ENCODE results near the gene THYN1.
A peak's percentile ranks its signal among the peaks of the same experiment; 100 is the strongest.

The THYN1 gene

GRCh38 chr11:134272381-134273316 is 19.5 kb upstream of the THYN1 start:
- DNase-seq (ENCODE audit: extremely low read depth, low read depth), result no peak
- TF ChIP-seq CTCF (IDR thresholded peaks at IDR 0.05; ENCODE audit: low read depth, low read length), result no peak

- TF ChIP-seq CTCF (IDR thresholded peaks at IDR 0.05; ENCODE audit: low read depth, low read length), result no peak
These were observed 18.8 kb upstream of the THYN1 start for GRCh38 chr11:134271978-134272377.

GRCh38 chr11:134270250-134270714 is 17.1 kb upstream of the THYN1 start:
- DNase-seq (ENCODE audit: extremely low read depth, low read depth), result no peak
- TF ChIP-seq CTCF (IDR thresholded peaks at IDR 0.05; ENCODE audit: low read depth, low read length), result no peak; the same call in 1 of the 2 replicates

More at GRCh38 chr11:134271978-134272377, 18.8 kb upstream of the THYN1 start:
- DNase-seq (ENCODE audit: extremely low read depth, low read depth), result no peak

- DNase-seq (ENCODE audit: extremely low read depth, low read depth), result no peak
- TF ChIP-seq CTCF (IDR thresholded peaks at IDR 0.05; ENCODE audit: low read depth, low read length), result no peak
These were observed 14.8 kb upstream of the THYN1 start for GRCh38 chr11:134267966-134268365.

- no peak for DNase-seq (ENCODE audit: extremely low read depth, low read depth)
- no peak for TF ChIP-seq CTCF (IDR thresholded peaks at IDR 0.05; ENCODE audit: low read depth, low read length)
These were observed 14.3 kb upstream of the THYN1 start for GRCh38 chr11:134267461-134267860.

GRCh38 chr11:134266841-134267251 is 13.7 kb upstream of the THYN1 start:
- peak; percentile 66 for DNase-seq (ENCODE audit: extremely low read depth, low read depth)
- TF ChIP-seq CTCF (IDR thresholded peaks at IDR 0.05; ENCODE audit: low read depth, low read length), result no peak

GRCh38 chr11:134266440-134266839 is 13.3 kb upstream of the THYN1 start:
- no peak for TF ChIP-seq CTCF (IDR thresholded peaks at IDR 0.05; ENCODE audit: low read depth, low read length)
- no peak for DNase-seq (ENCODE audit: extremely low read depth, low read depth)
